ENCODE results near the gene ENPP6.
"Not testable (repeated sequence)": the region's sequence is repeated elsewhere in the genome, so short reads cannot be mapped to it uniquely, and the experiment has no call there.

ENPP6 gene

DNA sequence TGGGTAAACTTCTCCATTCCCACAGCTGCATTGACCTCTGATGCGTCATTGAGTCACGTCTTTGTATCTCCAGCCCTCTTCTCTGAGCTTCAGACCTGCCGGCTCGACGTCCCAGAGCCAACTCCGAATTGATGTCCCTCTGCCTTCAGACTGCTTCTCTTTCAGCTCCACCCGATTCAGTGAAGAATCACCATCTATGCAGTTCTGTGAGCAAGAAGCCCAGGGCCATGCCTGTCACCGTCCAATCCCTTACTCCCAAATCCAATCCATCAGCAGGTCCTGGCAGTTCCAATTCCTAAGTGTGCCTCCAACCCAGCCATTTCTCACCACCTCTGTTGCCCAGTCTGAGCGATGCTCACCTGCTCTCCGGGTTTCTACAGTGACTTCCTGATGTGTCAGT, 70.7 kb downstream of the ENPP6 start:
- no peak for DNase-seq

DNA sequence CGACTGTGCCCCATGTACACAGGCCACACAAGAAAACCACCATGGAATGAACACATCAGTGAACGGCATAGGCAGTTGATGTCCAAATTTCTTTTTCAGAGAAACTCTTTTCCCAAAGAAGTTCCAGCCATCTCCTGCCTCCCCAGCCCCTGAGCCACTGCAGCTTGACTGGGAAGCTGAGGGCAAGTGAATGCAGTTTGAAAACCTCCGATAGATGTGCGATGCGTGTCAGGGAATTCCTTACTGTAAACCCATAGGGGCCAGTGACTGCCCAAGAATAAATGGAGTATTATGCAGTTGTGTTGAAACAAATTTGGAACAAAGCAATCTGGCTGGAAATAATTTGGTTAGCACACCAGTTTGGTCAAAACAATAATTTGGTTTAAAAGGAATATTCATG, 72.1 kb downstream of the ENPP6 start:
- no peak for DNase-seq

DNA sequence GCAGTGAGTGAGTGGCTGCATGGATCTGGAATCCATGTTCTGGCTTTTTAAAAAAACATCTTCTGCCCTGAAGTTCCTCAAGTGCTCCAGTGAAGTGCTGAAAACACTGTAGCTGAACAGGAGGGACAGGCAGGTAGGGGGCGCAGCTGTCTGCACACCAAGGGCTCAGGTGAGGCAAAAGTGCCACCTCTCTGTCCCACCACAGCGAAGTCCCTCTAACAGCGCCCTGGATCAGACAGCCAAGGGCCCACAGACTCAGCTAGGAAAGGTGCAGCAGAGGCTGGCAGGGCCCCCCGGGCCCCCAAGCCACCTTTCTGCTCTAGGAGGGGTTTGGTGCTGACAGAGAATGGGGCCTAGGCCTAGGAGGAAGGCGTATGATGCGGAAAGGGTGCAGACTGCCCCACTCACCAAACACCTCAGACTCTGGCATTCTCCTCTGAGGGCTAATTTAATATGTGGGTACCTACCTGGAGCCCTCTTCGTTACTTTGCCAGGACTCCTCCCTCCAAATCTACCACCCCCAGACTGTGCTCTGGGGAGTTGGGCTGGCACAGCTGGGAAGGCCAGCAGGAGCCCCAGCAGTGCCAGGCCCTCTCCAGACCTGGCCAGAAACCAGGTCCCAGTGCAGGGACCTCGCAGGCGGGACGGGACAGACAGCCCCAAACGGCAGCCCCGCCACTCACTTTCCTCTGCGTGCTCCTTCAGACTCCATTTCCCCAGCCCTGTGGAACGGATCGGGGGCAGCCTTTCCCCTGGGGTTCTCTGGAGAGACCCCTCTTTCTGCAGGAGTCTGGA, 73.7 kb downstream of the ENPP6 start:
- no peak for DNase-seq

DNA sequence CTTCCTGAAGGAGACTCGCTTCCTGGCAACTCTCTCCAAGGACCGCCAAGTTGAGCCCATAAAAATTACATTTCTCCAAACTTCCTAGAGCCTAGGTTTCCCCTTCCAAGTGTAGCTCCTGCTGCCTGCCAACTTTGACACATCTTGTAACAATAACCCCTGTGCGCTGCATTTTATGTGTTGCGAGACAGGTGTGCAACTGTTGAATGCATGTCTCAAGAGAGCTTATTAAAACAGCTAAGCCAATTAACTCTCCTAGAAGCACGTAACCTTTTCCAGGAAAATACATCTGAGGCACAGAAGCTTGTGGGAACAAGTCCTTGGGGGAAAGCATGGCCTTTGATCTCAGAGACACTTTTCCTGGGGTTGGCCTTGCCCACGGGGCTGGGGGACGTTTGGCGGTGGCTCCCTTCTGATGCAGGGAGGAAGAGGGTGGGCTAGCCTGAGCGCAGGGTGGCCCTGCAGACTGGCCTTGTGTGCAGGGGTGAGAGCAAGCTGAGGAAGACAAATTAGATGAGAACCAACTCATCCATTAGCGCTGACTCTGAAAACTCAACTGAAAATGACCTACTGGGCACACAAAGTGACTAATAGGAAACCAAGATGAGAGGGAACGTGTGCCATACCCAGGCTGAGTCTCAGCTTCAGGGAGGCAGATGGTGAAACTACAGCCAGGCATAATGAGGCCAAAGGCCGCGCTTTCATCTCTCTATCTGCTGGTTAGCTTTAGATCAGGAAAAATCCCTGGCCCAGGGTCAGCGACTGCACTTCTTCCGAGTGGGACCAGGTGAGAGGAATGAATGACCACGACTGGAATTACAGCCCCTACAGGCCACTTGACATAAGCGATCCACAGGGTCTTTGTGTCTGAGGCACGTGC, 75.3 kb downstream of the ENPP6 start:
- no peak for DNase-seq

DNA sequence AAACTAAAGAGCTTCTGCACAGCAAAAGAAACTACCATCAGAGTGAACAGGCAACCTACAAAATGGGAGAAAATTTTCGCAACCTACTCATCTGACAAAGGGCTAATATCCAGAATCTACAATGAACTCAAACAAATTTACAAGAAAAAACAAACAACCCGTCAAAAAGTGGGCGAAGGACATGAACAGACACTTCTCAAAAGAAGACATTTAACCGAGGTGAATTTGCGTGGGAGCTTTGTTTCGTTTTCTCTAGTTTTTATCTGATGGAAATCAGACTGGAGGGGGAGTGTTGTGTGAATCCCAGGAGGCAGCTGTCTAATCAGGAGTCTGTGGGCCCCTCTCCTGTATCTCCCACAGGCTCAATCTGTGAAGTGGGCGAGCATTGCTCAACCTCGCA, 76.8 kb downstream of the ENPP6 start:
- not testable (repeated sequence) for DNase-seq

DNA sequence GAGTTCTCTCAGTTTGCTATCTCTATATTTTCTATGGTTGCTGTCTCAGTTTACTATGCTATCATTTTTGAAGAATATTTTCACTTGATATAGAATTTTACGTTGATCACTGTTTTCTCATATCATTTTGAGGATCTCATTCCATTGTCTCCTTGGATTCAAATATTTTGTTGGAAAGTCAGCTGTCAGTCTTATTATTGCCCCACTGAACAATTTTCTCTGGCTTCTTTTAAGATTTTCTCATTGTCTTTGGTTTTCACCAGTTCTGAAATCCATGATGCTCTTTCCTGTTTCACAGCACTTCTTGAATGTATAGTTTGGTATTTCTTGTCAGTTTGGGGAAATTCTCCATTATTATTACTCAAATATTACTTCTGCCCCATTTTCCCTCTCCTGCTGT, 81.1 kb downstream of the ENPP6 start:
- no peak for DNase-seq

DNA sequence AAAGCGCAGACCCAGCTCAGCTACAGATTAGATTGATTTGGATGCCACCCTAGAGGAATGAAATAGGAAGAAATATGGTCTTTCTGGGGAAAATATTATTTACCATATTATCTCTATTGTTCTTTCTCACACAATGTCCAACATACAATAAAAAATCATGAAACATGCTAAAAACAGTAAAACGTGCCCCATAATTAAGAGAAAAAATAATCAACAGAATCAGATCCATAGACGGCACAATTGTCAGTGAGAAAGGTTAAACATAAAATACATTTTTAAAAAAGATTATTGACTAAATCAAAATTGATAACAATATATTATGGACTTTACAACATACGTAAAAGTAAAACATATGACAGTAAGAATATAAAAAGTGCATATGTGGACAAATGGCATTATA, 90.9 kb downstream of the ENPP6 start:
- no peak for DNase-seq

DNA sequence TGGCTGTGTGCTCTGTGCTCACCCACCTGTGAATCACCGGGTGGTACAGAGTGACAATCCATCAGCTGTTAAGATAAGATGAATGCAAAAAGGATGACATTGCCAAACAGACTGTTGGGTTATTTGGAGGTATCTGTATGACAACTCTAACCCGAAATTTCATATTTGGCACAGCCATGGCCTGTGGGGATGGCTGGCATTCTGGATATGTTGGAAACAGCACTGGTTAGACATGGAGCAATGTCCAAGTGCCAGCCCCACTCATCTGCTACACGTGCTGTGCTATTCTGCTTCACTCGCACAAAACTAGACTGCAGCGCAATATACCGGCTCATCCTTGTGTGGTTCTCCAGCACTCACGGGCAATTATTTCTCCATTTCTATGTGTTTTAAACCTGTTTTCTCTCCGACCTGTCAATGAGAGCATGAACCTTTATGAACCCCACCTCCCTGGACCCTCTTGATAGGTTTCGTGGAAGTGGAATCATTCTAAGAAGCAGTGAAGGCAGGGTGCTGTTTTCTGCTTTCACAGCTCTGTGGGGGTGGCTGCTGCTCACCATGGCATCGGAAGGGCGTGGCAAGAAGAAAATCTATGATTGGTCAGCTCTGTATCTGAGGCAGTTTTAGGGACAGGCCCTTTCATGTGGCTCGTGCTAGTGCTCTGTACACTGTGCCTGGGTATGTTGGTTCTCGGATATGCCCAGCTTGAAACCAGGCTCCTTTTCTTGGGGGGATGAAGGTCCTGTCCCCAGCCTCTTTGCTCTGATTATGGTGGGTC, 94.9 kb downstream of the ENPP6 start:
- no peak for DNase-seq

DNA sequence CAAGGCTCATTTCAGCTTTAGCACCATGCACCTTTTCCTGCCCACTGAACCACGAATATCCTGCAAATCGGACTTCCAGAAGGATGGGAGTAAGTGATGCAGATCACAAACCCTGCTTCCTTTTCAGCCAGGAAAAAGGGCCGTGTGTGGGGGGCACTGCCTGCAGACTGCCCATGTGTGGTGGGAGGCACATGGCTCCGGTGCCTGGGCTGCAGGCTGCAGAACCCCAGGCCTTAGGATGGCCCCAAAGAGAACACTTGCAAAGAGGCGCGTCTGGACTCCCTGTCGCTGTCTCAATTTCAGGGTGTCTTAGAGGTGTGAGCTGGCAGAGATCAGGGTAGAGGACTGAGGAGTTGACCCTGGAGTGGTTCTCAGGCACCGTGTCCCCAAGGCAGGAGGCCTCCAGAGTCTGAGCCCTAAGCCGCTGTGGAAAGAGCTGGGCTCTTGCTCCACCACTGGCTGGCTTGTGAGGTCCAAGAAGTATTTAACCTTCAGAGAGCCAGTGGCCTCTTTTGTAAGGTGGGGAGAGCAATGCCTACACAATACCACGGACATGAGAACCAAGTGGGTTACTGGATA, 97.0 kb downstream of the ENPP6 start:
- DNase-seq, result no peak

DNA sequence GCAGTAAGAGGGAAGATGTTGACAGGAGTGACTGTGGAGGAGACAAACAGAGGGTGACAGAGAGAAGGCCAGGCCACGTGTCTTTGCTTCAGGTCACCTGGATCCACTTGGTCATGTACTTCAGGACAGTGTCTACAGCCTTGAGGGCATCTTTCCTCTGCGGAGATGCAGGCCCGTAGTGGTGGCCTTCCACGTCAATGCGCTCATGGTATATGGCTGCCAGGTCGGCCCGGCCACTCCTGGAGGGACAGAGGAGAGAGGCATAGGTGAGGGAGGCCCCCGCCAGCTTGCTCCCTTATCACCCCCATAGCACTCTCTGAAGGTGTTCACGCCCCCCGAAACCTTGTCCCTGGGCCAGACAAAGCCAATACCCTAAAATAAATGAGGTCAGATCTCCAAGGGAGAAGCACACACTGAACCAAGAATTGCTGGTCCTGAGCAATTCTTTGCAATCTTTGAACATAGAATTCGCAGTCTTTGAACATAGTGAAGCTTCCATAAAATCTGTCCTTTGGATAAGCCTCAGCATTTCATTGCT, 99.9 kb downstream of the ENPP6 start:
- DNase-seq, result no peak

DNA sequence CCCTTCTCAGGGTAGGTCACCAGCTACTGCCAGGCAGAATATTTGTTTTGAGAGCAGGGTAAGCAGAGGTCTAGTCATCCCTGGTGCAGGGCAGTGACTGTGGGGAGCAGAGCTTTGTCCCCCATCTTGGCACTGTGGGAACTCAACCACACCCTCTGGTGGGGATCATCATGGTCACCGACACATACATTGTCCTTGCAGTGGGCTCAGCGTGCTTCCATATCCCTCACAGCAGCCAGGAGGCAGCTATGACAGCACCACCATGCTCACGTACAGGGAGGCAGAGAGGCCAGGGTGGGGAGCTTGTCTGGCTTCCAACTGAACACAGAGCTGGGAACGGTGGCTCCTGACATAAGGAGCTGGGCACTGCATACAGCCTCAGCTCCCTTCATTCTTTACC, 102.3 kb downstream of the ENPP6 start:
- no peak for DNase-seq

DNA sequence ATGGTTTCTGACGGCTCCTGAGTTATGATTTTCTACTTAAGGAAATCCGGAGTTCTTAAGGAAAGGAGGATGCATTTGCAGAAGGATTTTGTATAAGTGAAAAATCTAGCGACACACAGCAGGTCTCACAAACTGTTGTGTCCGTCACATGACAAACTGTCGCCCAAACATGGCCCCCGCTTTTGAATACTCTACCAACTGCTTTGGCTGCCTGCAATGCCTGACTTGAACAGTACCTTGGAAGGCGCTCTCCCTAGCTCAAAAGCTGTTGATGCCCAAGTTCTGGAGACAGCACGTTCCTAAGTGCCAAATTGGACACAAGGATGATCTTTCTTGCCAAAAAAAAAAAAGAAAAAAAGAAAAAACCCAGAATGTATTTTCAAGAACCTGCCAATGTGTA, 103.2 kb downstream of the ENPP6 start:
- DNase-seq, result no peak

DNA sequence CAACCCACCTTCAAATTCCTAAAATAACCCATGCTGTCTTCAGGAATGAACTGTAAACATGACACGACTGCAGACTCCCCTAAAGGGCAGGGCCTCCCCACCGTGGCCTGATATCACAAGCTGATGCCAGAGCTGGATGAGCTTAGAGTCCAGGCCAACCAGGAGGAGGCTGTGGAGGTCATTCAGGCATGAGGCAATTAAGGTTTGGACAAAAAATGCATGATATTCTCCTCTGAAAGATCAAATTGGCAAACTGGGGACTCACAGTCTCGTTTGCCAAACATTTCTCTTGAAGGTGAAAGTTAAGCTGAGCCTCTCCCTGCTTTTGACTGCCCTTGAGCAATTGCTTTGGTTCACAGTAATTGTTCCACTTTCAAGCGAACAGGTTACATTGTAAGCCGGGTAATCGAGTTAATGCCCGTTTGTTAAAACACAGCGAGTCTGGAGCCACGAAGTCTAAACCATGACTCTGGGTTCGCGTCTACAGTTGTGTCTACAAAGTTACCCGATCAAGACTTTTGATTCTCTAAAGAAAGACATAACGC, 105.6 kb downstream of the ENPP6 start:
- no peak for DNase-seq

DNA sequence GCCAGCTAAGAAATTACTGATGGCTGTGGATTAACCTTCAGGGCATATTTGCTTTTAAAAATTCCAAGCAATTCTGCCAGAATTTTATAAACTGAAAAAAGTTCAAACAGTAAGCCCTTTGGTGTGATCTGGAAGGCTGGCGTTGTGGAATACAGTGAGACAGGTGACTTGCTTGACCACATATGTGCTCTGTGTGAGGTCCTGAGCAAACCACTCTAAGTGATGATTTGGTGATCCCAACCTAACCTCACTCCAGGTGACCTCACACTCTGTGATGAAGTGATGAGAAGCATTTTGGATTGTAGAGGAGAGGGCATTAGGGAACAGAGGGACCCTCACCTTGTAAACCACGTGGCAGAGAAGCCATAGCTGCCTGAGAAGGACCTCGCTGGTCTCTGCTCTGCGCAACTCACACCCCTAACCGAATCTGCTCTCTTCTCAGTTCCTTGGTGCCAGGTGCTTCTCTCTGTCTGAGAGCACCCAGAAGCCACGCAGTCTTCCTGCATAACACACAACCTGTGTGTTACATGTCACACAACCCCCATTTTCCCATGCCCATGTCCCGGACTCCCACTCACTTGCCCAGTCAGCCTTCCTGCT, 106.3 kb downstream of the ENPP6 start:
- DNase-seq, result no peak

DNA sequence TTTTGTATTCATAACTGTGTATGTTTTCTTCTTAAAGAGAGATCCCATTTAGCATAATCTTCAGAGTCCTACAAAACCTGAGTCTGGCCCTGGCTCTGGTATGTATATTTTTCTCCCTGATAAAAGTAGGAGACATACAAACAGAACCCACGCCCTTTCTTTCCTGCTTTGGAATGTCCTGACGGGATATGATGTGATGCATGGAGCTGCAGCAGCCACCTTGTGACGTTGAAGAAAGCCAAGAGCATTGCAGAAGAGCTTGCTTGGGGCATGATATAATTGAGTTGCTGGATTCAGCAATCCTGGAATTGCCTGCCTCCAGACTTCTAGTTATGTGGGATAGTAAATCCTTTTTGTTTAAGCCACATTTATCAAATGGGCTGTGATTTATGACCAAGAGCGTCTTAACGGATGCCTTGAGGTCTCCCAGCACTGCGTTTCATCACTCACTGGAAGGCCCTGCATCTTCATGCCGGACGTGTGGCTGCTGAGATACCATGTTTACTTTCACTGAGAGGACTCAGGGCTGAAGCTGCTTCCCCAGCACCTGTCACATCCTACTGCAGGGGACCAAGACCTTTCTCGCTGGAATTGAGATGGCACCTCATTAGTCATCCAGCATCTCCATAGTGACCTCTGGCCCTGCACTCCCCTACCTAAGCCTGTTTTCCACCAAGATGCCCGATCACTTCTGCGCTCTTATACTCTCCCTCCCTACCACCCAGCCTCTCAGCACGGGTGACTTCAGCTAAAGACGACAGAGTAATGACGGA, 107.0 kb downstream of the ENPP6 start:
- no peak for DNase-seq

DNA sequence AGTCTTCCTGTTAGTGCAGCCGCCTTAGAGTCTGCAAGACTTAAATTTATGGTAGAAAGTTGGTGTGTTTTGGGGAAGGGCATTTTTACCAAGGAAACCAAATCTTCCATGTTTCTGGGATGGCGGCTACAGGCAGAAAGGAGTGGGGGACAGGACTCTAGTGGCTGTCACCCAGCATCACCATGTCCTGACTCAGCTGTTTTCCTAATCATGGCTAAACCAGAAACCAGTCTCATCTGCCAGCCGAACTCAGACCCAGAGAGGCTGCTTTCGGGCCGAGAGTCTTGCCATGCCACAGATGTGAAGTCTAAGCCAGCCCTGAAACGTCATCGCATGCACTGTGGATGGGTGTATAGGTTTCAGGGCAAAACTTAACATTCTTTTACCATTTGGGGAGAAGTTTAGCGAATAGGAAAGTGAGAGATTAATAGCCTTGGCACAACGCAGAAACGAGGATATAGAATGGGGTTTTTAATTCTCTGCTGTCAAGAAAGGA, 109.6 kb downstream of the ENPP6 start:
- DNase-seq, result no peak

DNA sequence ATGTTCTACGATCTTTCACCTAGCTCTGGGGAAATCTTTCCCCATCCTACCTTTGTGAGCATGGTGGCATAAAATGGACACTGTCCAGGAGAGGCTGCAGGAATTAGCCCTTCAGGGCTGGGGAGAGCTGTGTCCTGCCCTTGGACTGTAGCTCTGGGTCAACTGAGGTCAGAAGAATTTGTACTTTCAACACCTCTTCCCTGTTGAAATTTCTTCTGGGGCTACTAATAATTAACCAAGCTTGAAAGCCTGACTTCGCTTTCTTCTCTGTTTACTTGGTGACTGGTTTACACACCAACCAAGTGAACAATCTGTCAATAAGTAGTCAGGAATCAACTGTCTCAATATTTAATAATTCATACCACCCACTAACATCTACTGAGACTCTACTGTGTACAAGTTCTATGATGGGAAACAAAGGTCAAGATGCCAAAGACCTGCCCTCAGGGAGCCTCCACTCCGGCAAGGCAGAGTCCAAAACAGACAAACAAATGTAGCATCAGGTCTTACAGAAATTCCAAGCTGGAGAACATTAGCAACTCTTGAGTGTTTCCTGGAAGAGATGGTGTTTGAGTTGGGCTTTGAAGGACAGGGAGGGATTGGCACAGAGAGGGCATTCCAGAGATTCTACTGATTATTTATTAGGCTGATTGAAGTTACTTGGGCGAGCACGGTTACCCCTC, 113.1 kb downstream of the ENPP6 start:
- no peak for DNase-seq

DNA sequence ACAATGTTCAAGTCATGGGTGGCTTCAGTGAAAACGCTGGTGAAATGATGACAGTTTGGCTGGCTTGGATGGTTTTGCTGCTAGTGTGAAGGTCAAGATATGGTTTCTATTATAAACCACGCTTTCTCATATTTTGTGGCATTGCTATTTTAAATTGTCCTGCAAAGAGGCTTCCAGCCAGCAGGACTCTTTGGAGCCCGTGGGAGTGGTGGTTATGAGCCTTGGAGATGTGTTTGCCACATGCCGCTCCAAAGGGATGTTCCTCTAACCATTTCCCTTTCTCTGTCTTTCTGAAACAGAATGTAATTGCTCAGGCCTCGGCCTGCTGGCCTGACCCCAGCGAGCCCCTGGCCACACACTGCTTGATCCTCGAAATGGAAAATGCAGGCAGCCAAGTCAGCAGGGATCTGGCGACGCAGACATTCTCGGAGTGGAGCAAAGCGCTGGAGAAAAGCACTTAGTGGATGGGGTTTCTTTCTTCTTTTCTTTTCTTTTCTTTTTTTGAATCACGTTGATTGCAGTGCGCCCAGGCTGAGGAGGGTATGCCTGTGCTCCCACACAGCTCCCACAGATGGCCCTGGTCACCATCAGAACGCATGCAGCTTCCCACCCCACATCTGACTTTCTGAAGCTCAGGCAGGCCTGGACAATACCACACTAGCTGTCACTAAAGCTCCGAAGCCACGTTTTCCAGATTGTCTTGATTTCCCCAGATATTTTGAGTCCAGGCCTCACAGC, 114.0 kb downstream of the ENPP6 start:
- no peak for DNase-seq

DNA sequence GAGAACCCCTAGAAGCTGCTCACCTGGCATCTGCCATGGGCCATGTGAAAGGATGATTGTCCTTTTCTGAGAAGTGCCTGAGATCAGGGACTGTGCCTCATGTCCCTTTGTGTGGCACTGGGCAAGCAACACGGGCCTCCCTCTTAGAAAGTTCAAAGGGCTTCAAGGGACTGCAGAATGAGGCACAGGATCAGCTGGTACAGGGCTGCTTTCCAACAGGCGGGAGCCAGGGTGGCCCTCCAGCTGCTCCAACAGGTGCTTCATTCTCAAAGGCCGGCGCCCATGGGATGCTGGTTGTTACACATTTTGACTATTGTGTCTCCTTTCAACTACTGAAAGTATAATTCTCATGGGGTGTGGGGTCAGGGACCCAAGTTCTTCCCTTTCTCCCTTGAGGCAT, 114.7 kb downstream of the ENPP6 start:
- no peak for DNase-seq

DNA sequence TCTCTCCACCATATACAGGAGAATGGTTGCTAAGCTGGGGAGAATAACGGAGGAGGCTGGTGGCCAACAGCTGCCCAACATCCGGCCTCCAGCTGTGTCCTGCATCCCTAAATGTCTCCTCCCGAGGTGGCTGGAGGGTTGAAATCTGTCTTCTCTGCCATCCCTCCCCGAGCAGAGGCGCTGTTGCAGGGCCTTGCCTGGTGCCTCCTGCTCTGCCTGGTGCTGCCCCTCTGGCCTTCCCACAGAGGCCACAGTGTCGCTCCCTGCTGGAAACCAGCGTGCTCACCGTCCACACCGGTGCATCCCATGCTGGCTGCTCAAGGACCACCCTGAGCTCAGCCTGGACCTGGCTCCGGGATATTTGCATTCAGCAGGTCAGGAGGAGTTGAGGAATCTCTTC, 115.2 kb downstream of the ENPP6 start:
- no peak for DNase-seq

Measured in stimulated activated naive CD4-positive, alpha-beta T cell treated with Interleukin-2 at 50 U/mL for 16 hours (primary cell).